NT2/D1 (cell line): Measurements from ENCODE around the gene ADAM8.

Source experiments
- DNase-seq: peaks from one replicate; pipeline ENCODE4 v3.0.0-alpha.2; 2011; ENCODE audit warnings: low read depth, low spot score
- H3K27me3 ChIP-seq: 2 replicates; pipeline ENCODE4 v1.6.0; 2011; ENCODE audit warnings: mild to moderate bottlenecking; ENCODE audit not compliant: insufficient read length, insufficient read depth
- H3K36me3 ChIP-seq: 2 replicates; pipeline ENCODE4 v1.6.1; 2011; ENCODE audit warnings: mild to moderate bottlenecking, low read length, mixed read lengths; ENCODE audit not compliant: insufficient read depth, insufficient read length
- H3K4me1 ChIP-seq: 2 replicates; pipeline ENCODE4 v1.5.1; 2011; ENCODE audit not compliant: insufficient read depth, insufficient read length
- H3K4me3 ChIP-seq: 2 replicates; pipeline ENCODE4 v1.5.1; 2011; ENCODE audit warnings: low read depth; ENCODE audit not compliant: insufficient read length
- H3K9ac ChIP-seq: 2 replicates; pipeline ENCODE4 v1.6.0; 2011; ENCODE audit warnings: low read depth; ENCODE audit not compliant: insufficient read length
- H3K9me3 ChIP-seq: 2 replicates; pipeline ENCODE4 v1.5.1; 2011; ENCODE audit warnings: mild to moderate bottlenecking, low read length; ENCODE audit not compliant: insufficient read depth
- SUZ12 ChIP-seq: IDR thresholded peaks from 2 replicates; pipeline ENCODE4 v1.6.1; 2011; ENCODE audit not compliant: insufficient read length, insufficient read depth; ENCODE audit errors: extremely low read depth
- YY1 ChIP-seq: IDR thresholded peaks from 2 replicates; pipeline ENCODE4 v1.6.1; 2011; ENCODE audit not compliant: insufficient read length, insufficient read depth
- ZNF274 ChIP-seq: IDR thresholded peaks from 2 replicates; pipeline ENCODE4 v1.6.1; 2011; ENCODE audit warnings: mild to moderate bottlenecking, low read depth, low read length

ADAM8 gene

GRCh38 chr10:133259602-133259989 lies 17.1 kb downstream of the ADAM8 start:
- no peak for TF ChIP-seq YY1
- TF ChIP-seq ZNF274 = no peak
- no peak for TF ChIP-seq SUZ12
- no peak for DNase-seq
- H3K9me3 ChIP-seq = no peaks in the 10 kb centered on the region
- H3K9ac ChIP-seq = no peak overlapping the region
- peaks cover 35% of the 10 kb centered on the region for H3K27me3 ChIP-seq
- peaks cover 12% of the 10 kb centered on the region for H3K4me1 ChIP-seq
- no peak overlapping the region for H3K4me3 ChIP-seq
- no peaks in the 10 kb centered on the region for H3K36me3 ChIP-seq

DNA sequence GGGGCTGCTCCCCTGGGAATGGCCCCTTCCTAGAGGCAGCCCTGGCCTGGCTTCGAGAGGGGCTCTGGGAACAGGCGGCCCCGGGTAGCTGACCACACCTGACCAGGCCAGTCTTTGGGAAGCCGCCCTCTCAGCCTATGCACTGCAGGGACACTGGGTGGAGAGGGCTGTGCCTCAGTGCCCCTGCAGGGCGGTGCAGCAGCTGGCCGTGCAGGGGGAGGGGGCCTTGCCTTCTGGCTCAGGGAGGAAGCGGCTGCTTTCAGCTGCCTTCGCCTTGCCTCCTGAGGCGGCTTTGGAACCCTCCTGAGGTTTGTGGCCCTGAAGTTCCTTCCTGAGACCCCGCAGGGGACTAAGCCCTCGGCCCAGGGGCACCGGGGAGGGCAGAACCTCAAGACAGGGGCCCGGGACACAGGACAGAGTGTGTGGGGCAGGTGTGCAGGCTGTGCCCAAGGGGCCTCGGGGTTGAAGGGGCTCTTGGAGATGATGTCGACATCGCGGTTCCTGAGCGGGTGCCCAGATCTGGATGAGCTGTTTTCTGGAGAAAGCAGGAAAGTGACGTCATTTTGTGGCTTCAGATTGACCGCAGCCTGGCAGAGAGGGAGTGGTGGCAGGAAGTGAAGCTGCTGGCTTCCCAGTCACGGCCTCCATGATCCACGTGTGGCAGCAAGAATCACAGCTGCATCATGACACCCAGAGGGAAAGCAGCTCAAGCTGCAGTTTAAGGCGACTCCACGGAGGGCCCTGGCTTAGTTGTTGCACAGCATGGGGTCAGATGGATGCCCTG lies 17.7 kb downstream of the ADAM8 start:
- no peaks in the 10 kb centered on the region for H3K9me3 ChIP-seq
- peaks cover 8% of the 10 kb centered on the region for H3K4me1 ChIP-seq
- no peaks in the 10 kb centered on the region for H3K36me3 ChIP-seq
- H3K4me3 ChIP-seq = no peak overlapping the region
- H3K27me3 ChIP-seq = peaks cover 35% of the 10 kb centered on the region
- peak overlapping the region; percentile 61 for H3K9ac ChIP-seq
- no peak for DNase-seq
- TF ChIP-seq YY1 (no peak), ZNF274 (no peak), SUZ12 (no peak)

- Histone ChIP-seq H3K9ac (peak overlapping the region; percentile 61), H3K4me1 (peaks cover 8% of the 10 kb centered on the region), H3K9me3 (no peaks in the 10 kb centered on the region), H3K36me3 (no peaks in the 10 kb centered on the region), H3K4me3 (no peak overlapping the region), H3K27me3 (peaks cover 31% of the 10 kb centered on the region)
- DNase-seq = no peak
- TF ChIP-seq YY1 (no peak), ZNF274 (no peak), SUZ12 (no peak)
Measured at GRCh38 chr10:133258066-133258817, 18.4 kb downstream of the ADAM8 start.

DNA sequence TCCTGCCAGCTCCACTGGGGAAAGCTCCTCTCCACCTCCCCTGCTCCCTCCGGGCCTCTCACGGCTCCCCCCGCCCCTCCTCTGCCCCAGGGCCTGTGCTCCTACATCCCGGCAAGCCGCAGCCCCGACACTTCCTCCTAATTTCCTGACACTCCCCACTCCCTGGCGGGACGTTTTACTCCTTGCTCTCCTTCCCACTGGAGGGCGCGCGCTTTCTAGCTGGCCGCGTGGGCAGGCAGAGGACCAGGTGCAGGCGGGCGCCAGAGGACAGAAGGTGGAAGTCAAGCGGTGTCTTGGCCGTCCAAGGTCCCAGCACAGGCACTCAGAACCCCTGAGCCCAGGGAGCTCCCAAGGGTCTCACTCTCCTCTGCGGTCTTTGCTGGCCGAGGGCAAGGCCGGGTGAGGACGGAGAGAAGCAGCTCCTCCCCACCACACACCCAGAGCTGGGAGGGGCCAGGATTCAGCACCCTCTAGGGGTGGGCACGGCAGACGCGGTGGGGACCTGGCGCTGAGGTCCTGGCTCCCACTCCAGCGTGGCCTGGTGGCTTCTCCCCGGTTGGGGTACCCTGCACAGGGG lies 19.1 kb downstream of the ADAM8 start:
- Histone ChIP-seq H3K4me3 (peak overlapping the region; percentile 5), H3K9ac (peak overlapping the region; percentile 61), H3K9me3 (no peaks in the 10 kb centered on the region), H3K4me1 (peaks cover 8% of the 10 kb centered on the region), H3K36me3 (no peaks in the 10 kb centered on the region), H3K27me3 (peaks cover 25% of the 10 kb centered on the region)
- TF ChIP-seq ZNF274 (no peak), YY1 (no peak), SUZ12 (no peak)
- no peak for DNase-seq

GRCh38 chr10:133255323-133255722 lies 21.3 kb downstream of the ADAM8 start:
- Histone ChIP-seq H3K9me3 (no peaks in the 10 kb centered on the region), H3K4me3 (no peak overlapping the region), H3K9ac (no peak overlapping the region), H3K27me3 (peaks cover 8% of the 10 kb centered on the region), H3K36me3 (no peaks in the 10 kb centered on the region), H3K4me1 (peaks cover 4% of the 10 kb centered on the region)
- no peak for DNase-seq
- TF ChIP-seq SUZ12 = no peak
- TF ChIP-seq YY1 = no peak
- TF ChIP-seq ZNF274 = no peak

GRCh38 chr10:133254421-133255120 lies 22.1 kb downstream of the ADAM8 start:
- TF ChIP-seq SUZ12 = no peak
- no peak for TF ChIP-seq ZNF274
- TF ChIP-seq YY1 = no peak
- H3K4me1 ChIP-seq = peaks cover 4% of the 10 kb centered on the region
- peaks cover 1% of the 10 kb centered on the region for H3K27me3 ChIP-seq
- H3K36me3 ChIP-seq = no peaks in the 10 kb centered on the region
- no peaks in the 10 kb centered on the region for H3K9me3 ChIP-seq
- no peak overlapping the region for H3K9ac ChIP-seq
- no peak for DNase-seq
- no peak overlapping the region for H3K4me3 ChIP-seq
